ENCODE data around the gene KCNG2.

KCNG2 gene

DNA sequence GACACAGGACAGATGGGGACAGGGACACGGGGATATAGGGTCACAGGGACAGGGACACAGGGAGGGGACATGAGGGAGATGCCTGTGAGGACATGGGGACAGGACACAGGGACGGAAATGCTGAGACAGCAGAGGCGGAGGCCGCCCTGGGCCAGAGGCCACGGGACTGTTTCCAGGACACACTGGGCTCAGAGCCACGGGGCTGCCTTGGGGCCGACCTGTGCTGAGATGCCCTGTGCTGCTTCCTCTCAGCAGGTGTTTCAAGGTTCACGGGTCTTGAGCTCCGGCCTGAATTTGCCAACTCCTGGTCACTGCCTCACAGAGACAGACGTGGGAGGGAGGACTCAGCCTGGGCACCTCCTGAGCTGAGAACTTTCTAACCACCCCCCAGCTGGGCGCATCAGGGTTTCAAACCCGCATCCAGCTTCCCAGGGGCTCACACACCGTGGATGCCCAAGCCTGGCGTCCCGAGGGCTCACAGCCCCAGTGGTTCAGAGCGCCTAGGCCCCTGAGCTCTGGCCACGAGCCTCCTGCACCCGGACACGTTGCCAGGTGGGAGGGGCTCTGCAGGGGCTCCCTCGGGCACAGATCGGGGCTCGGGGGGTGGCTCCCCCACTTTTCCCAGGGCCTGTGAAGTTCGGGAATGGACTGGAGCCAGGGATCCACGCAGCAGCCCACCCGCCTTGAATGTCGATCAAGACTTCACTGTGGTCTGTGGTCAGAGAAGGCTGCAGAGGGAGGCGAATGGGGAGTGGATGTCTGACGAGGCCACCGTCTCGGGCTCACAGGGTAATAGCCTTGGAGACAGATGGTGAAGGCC lies 89.7 kb downstream of the KCNG2 start:
- no peak for DNase-seq (ENCODE audit: low spot score)

DNA sequence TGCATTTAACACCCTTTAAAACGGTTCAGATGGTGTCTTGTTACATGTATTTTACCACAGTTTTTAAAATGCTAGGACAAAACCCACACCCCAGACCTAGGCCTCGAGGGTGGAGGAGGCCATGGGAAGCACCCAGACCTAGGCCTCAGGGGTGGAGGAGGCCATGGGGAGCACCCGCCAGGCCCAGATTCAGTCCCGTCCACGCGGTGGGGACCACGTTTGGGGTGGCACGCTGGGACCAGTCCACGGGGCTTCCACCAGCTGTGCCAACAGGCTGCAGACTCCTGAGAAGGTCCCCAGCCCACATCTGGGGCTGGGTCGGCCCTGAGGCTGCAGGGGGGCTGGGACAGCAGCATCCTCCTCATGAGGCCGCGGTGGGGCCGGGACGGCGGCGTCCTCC lies 90.3 kb downstream of the KCNG2 start:
- no peak for DNase-seq (ENCODE audit: low spot score)

GRCh38 chr18:79889569-79889968 lies 91.8 kb downstream of the KCNG2 start:
- no peak for DNase-seq (ENCODE audit: low spot score)

DNA sequence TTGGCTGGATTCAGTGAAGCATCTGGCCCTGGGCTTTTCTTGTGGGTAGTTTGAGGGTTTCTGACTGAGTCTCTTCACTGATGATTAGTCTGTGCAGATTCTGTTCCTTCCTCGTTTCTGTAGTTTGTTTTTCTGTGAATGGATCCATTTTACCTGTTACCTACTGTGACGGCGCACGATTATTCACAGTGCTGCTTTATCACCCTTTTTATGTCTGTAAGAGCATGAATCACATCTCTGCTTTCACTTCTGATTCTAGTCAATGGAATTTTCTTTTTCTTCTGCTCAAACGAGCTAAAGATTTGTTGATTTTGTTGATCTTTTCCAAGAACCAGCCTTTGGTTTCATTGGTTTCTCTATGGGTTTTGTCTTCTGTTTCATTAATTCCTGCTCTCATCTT lies 92.9 kb downstream of the KCNG2 start:
- no peak for DNase-seq (ENCODE audit: low spot score)

GRCh38 chr18:79896738-79897137 lies 99.0 kb downstream of the KCNG2 start:
- DNase-seq (ENCODE audit: low spot score) = no peak

DNA sequence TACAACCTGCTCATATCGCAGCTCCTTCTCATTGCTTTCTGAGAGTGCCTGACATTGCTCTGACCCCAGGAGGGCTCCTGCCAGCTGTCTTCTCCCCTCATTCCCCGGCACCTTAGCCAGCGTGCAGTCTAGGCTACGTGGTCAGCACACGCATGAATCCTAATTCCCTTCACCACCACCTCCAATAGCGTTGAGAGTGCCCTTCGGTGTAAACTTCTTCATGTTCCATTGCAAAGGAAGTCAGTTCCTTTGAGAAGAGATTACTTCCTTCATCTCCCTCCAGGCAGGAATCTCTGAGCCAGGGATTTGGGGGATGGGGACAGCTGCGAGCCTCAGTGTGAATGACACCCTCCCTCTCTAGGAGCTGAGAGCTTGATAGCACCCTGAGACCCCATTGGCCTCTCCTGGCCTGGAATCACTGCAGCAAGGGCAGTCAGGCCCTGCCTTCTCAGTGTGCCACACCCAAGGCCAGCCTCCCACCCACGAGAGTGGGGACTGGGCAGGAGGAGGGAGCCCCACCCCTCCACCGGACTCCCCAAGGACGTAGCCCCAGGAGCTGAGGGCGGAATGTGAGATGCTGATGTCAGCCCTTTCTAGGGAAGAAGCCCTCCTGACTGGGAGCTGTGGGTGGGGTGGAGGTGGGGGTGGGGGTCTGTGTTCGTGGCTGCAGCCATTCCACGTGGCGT lies 100.3 kb downstream of the KCNG2 start:
- DNase-seq (ENCODE audit: low spot score) = no peak

- no peak for DNase-seq (ENCODE audit: low spot score)
Observed at GRCh38 chr18:79898952-79899608, 101.3 kb downstream of the KCNG2 start.

DNA sequence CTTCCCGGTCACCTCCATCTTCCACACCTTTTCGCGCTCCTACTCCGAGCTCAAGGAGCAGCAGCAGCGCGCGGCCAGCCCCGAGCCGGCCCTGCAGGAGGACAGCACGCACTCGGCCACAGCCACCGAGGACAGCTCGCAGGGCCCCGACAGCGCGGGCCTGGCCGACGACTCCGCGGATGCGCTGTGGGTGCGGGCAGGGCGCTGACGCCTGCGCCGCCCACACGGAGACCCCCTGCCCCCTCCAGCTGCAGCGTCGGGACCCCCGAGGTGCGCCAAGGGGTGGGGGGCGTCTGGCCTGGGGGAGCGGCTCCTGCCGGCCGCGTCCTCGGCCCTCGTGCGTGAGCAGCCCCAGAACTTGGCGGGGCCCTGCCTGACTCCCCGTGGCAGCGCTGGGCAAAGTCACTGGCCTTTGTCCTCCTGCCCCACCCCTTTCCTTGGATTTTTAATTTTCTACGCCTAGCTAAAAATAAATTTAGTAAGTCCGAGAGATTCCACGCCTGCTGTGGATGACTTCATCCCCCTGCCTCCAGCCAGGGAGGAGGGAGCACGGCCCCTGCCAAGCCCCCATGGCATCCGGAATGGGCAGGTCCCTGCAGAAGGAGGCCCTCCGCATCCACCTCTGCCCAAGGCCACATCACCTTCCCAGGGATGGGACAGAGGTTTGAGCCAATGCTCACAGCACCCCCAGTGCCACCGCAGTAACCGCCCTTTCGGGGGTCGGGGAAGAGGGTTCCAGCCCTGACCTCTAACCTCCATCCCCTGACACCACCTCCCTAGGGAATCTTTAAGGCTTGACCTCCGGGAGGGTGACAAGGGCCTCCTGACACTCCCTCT lies 102.1 kb downstream of the KCNG2 start:
- DNase-seq (ENCODE audit: low spot score) = no peak

- no peak for DNase-seq (ENCODE audit: low spot score)
Observed at GRCh38 chr18:79900610-79901570, 103.2 kb downstream of the KCNG2 start.

DNA sequence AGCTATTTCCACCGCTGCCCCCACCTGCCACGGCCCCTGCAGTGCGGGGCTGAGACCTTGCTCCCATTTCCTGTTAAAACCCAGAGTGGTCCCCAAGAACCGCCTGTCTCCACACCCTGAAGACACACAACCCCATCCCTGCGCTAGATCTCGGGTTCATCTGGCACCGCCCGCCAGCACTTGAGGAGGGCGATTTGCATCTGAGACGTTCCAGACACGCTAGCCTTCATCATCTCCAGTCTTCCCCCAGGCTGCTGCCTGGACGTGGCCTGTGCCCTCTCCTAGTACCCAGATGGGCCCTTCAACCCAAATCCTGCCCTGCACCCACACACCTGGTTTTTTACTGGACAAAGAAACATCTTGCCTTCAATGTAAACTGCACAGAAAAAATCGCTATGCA lies 103.9 kb downstream of the KCNG2 start:
- no peak for DNase-seq (ENCODE audit: low spot score)

GRCh38 chr18:79902075-79902474 lies 104.3 kb downstream of the KCNG2 start:
- DNase-seq (ENCODE audit: low spot score) = no peak

DNA sequence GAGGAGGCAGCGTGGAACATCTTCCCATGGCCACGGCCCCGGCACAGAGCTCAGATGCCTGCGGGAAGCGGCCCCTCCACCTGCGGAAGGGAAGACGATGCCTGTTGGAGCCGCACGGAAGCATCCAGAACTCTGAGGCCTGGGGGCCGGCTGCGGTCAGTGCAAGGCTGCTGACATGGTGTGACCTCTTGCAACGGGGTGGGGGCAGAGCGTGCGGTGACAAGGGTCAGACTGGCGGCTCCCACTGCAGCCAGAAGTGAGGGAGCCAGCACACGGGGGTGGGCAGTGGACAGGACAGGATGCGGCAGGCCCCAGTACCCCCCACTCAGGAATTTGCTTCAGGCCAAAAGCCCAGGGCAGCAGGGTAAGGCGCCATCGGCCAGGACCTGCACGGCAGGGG lies 104.9 kb downstream of the KCNG2 start:
- no peak for DNase-seq (ENCODE audit: low spot score)

DNA sequence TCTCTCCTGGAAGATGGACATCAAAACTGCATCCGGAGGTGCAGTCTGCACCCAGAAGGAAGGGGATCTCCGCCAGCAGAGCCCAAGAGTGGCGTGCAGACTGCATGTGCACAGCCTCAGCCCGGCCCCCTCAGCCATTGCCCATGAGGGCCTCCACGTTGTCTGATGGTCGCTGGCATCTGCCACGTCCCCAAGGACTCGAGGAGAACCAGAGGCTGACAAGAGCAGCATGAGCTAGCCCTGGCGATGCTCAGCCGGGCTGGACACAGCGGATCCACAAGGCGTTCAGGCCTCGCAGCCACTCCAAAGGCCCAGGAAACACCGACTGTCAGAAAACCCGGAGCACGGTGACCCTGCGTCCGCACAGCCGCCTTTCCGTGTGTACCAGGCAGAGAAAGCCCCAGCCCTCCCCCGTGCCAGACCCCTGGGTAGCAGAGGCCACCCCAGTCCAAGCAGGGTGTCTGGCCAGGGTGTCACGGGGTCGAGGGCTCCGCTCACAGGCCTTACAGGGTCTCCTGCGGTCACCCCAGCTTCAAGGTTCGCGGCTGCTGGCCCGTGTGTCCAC lies 105.4 kb downstream of the KCNG2 start:
- DNase-seq (ENCODE audit: low spot score) = no peak

GRCh38 chr18:79903787-79904356 lies 106.1 kb downstream of the KCNG2 start:
- DNase-seq (ENCODE audit: low spot score) = no peak

- no peak for DNase-seq (ENCODE audit: low spot score)
Observed at GRCh38 chr18:79904357-79905147, 106.8 kb downstream of the KCNG2 start.

DNA sequence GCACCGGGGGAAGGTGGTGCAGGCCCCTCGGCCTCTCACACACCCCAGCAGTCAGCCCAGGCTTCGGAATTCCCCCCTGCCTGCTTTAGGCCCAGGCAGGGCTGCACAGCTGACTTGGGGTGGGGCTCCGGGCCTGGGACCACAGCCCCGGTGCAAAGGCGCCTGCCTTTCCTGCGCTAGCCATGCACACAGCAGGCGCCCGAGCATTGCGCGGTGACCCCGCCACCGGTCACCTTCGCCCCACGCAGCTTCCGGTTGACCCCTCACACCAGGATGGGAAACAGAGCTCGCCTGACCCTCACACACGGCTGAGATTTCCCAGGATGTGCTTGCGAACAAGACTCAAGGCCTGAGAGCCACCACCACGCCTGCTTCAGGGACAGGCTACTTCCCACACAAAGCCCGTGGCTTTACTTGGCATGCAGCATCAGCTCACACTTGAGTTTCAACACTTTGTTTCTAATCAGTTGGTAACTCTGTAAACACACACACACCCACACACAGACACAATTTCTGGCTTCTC lies 107.7 kb downstream of the KCNG2 start:
- no peak for DNase-seq (ENCODE audit: low spot score)

- DNase-seq (ENCODE audit: low spot score) = no peak
Observed at GRCh38 chr18:79905993-79906392, 108.3 kb downstream of the KCNG2 start.

GRCh38 chr18:79906706-79907105 lies 109.0 kb downstream of the KCNG2 start:
- DNase-seq (ENCODE audit: low spot score) = no peak

Data from COLO829 (cell line).